ENCODE data around the gene GUCD1.

GRCh38 chr22:24595863-24596262 lies 40.9 kb upstream of the GUCD1 start:
- TF ChIP-seq CTCF (IDR thresholded peaks at IDR 0.05; ENCODE audit: insufficient read depth, low read depth, low read length), result no peak
- no peak for TF ChIP-seq EZH2 (IDR thresholded peaks at IDR 0.05; ENCODE audit: insufficient read depth, low read length)

All from astrocyte (in vitro differentiated cells and primary cell).